ENCODE results near the gene C20orf144.

DNA sequence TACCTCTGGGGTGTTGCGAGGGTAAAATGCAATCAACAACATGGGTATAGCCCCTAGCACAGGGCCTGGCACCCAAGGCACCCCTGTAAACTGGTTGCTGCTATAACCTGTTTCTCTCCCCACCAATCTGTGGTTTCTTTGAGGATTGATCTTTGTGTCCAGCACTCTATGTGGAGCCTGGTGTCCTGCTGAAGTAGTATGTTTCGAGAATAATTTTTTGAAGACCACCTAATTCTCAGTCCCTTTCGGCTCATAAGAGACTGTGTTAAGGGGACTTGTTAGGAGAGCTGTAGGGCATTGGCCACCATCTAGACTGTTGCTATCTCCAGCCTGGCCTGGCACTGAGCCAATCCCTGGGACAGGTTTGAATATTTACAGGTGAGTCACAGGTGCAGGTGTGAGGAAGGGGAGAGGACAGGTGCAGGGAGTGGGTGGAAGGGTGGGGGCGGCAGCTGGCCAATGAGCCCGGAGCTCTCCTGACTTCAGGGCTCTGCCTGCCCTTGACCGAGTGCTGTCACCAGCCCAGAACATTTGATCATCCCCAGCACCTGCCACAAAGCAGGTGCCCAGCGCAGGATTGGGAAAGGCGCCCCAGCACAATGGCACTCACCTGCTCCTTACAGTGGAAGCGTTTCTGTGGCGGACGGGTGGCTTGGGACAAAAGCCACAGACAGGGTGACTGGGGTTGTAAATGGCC, 8.1 kb upstream of the C20orf144 start:
- TF ChIP-seq REST (IDR thresholded peaks at IDR 0.05; ENCODE audit: insufficient read depth in 1 of 2, low read depth in 2 of 2, low read length in 2 of 2), result no peak
- TF ChIP-seq POLR2AphosphoS5 (IDR thresholded peaks at IDR 0.05; ENCODE audit: low read depth, low read length), result no peak
- no peak for TF ChIP-seq SIN3A (IDR thresholded peaks at IDR 0.05; ENCODE audit: borderline replicate concordance, insufficient read depth, low read length)

All from PFSK-1 (cell line).